Stimulated activated CD8-positive, alpha-beta memory T cell treated with anti-CD3 and anti-CD28 coated beads, Interleukin-15, amount 100 ng/mL, for 1 hour (primary cell): ENCODE results near the gene ELMO1.

Experiments
- DNase-seq: peaks from one replicate; pipeline ENCODE4 v3.0.0-alpha.2; 2020; ENCODE audit warnings: low read depth

The ELMO1 gene

GRCh38 chr7:37216156-37216852, 232.4 kb downstream of the ELMO1 start:
- no peak for DNase-seq

GRCh38 chr7:37215290-37215923, 233.3 kb downstream of the ELMO1 start:
- no peak for DNase-seq

- DNase-seq = no peak
These were observed 236.1 kb downstream of the ELMO1 start for GRCh38 chr7:37212556-37212955.

- DNase-seq = no peak
These were observed 236.6 kb downstream of the ELMO1 start for GRCh38 chr7:37212051-37212450.

GRCh38 chr7:37211097-37211880, 237.4 kb downstream of the ELMO1 start:
- no peak for DNase-seq

- no peak for DNase-seq
These were observed 239.5 kb downstream of the ELMO1 start for GRCh38 chr7:37209195-37209594.

- no peak for DNase-seq
These were observed 240.1 kb downstream of the ELMO1 start for GRCh38 chr7:37208528-37208927.

GRCh38 chr7:37206192-37206591, 242.5 kb downstream of the ELMO1 start:
- DNase-seq = no peak

- DNase-seq = no peak
These were observed 243.2 kb downstream of the ELMO1 start for GRCh38 chr7:37205451-37205850.

- no peak for DNase-seq
These were observed 246.8 kb downstream of the ELMO1 start for GRCh38 chr7:37201876-37202198.

GRCh38 chr7:37201003-37201875, 247.4 kb downstream of the ELMO1 start:
- peak; percentile 19 for DNase-seq

- DNase-seq = peak; percentile 57
These were observed 249.7 kb downstream of the ELMO1 start for GRCh38 chr7:37198906-37199485.

- no peak for DNase-seq
These were observed 250.4 kb downstream of the ELMO1 start for GRCh38 chr7:37198041-37198905.

GRCh38 chr7:37197108-37197507, 251.6 kb downstream of the ELMO1 start:
- DNase-seq = no peak

GRCh38 chr7:37196676-37197075, 252.0 kb downstream of the ELMO1 start:
- DNase-seq = no peak

GRCh38 chr7:37195388-37195787, 253.3 kb downstream of the ELMO1 start:
- no peak for DNase-seq

GRCh38 chr7:37194943-37195342, 253.7 kb downstream of the ELMO1 start:
- DNase-seq = no peak

- no peak for DNase-seq
These were observed 254.9 kb downstream of the ELMO1 start for GRCh38 chr7:37193775-37194135.

- no peak for DNase-seq
These were observed 255.4 kb downstream of the ELMO1 start for GRCh38 chr7:37193087-37193774.

GRCh38 chr7:37191797-37192196, 256.9 kb downstream of the ELMO1 start:
- no peak for DNase-seq
